Left cardiac atrium (tissue), 4 donors: ENCODE data around the gene CEMP1. TPM values are rescaled to one million over a fixed set of nuclear protein-coding genes. Genes with fewer than 3 reads are reported as not detected.
"Not testable (repeated sequence)": the region's sequence is repeated elsewhere in the genome, so short reads cannot be mapped to it uniquely, and the experiment has no call there.

Experiments used
- ATAC-seq, 2 donors: fragments of 200-7000 bp; cut with Tn5 transposase; one replicate each; pipeline ENCODE4 v1.9.1; 2020; ENCODE audit warnings: mild to moderate bottlenecking in 2 of 2, moderate library complexity in 2 of 2
- DNase-seq: peaks from one replicate; pipeline ENCODE4 v3.0.0-alpha.2; 2020
- intact Hi-C, 2 donors: fragments of 100-400 bp; cut with DNase I; formaldehyde crosslinking; loops; one replicate each; pipeline versions ENCODE4 v1.14.1 to v1.15.1; 2022 to 2023
- long read RNA-seq: library from polyadenylated mRNA; unstranded; transcript quantifications from one replicate; pipeline ENCODE4 v2.0.0, GENCODE V29; 2021
- total RNA-seq, 2 donors: library from RNA; stranded (reverse); fragmentation: NEBNext Ultra II Directional; extraction: Animal tissue kit (Norgen Biotek cat#: 25700); gene quantifications; one replicate each; pipeline ENCODE4 v1.2.1, GENCODE V29; 2021
- donor health status: DM: no; HTN: yes; CAD: no.
- donor health status: DM: no; HTN: yes; CAD: no; lungs with severe emphysema.
- donor health status: DM: yes; HTN: yes; CAD: no.
- donor health status: Dilated cardiomyopathy.

CEMP1 gene
- not detected for total RNA-seq
- long read RNA-seq = 0 reads

GRCh38 chr16:2531371-2531695, at the start of gene CEMP1:
CEMP1 (minus strand) TSS chr16:2531408; CDS start chr16:2531073, 335 bp downstream.
- ATAC-seq = no peak
- no peak for DNase-seq
- intact Hi-C loops = no loop called here

- intact Hi-C loops, DNase-seq, ATAC-seq: not testable (repeated sequence)
Measured at GRCh38 chr16:2580818-2581217, 49.6 kb upstream of the CEMP1 start.

GRCh38 chr16:2580143-2580542, 48.9 kb upstream of the CEMP1 start:
- intact Hi-C loops, ATAC-seq, DNase-seq: not testable (repeated sequence)

GRCh38 chr16:2578905-2579304, 47.7 kb upstream of the CEMP1 start:
- DNase-seq, intact Hi-C loops: not testable (repeated sequence)
- ATAC-seq = peak; percentile 60 to 64

- DNase-seq, ATAC-seq, intact Hi-C loops: not testable (repeated sequence)
Measured at GRCh38 chr16:2577044-2577443, 45.8 kb upstream of the CEMP1 start.

GRCh38 chr16:2575839-2576238, 44.6 kb upstream of the CEMP1 start:
- DNase-seq, ATAC-seq, intact Hi-C loops: not testable (repeated sequence)

GRCh38 chr16:2572704-2573103, 41.5 kb upstream of the CEMP1 start:
- intact Hi-C loops, ATAC-seq, DNase-seq: not testable (repeated sequence)

GRCh38 chr16:2568573-2568972, 37.4 kb upstream of the CEMP1 start:
- DNase-seq, intact Hi-C loops, ATAC-seq: not testable (repeated sequence)

GRCh38 chr16:2567506-2567905, 36.3 kb upstream of the CEMP1 start:
- peak in 1 of 2 donors; percentile 49 for ATAC-seq
- DNase-seq, intact Hi-C loops: not testable (repeated sequence)

- intact Hi-C loops = not testable (repeated sequence)
- DNase-seq = peak; percentile 42
- peak; percentile 71 to 80 for ATAC-seq
Measured at GRCh38 chr16:2560798-2561133, 29.6 kb upstream of the CEMP1 start.

- intact Hi-C loops, DNase-seq: not testable (repeated sequence)
- ATAC-seq = peak; percentile 60 to 67
Measured at GRCh38 chr16:2560131-2560797, 29.1 kb upstream of the CEMP1 start.

GRCh38 chr16:2557150-2557549, 25.9 kb upstream of the CEMP1 start:
- DNase-seq, intact Hi-C loops, ATAC-seq: not testable (repeated sequence)

GRCh38 chr16:2554709-2555425, 23.7 kb upstream of the CEMP1 start:
- intact Hi-C loops, DNase-seq: not testable (repeated sequence)
- peak in 1 of 2 donors; percentile 45 for ATAC-seq

- DNase-seq, intact Hi-C loops, ATAC-seq: not testable (repeated sequence)
Measured at GRCh38 chr16:2551420-2551889, 20.2 kb upstream of the CEMP1 start.

- DNase-seq, ATAC-seq, intact Hi-C loops: not testable (repeated sequence)
Measured at GRCh38 chr16:2550283-2550878, 19.2 kb upstream of the CEMP1 start.

GRCh38 chr16:2543771-2544170, 12.6 kb upstream of the CEMP1 start:
- intact Hi-C loops, ATAC-seq, DNase-seq: not testable (repeated sequence)

- ATAC-seq, DNase-seq, intact Hi-C loops: not testable (repeated sequence)
Measured at GRCh38 chr16:2541409-2541808, 10.2 kb upstream of the CEMP1 start.

- intact Hi-C loops, DNase-seq, ATAC-seq: not testable (repeated sequence)
Measured at GRCh38 chr16:2540912-2541311, 9.7 kb upstream of the CEMP1 start.

GRCh38 chr16:2539845-2540458, 8.7 kb upstream of the CEMP1 start:
- intact Hi-C loops, ATAC-seq, DNase-seq: not testable (repeated sequence)
